Dedifferentiated amniotic fluid mesenchymal stem cell (primary cell): ENCODE measurements around the gene ETFA.
"Not testable (repeated sequence)": the region's sequence is repeated elsewhere in the genome, so short reads cannot be mapped to it uniquely, and the experiment has no call there.

Experiments
- DNase-seq: peaks from one replicate; pipeline ENCODE4 v3.0.0-alpha.2; 2016; ENCODE audit errors: extremely low spot score

The ETFA gene

GRCh38 chr15:76274821-76275220 lies 36.4 kb downstream of the ETFA start:
- DNase-seq, result no peak

- no peak for DNase-seq
Observed at GRCh38 chr15:76274226-76274625, 37.0 kb downstream of the ETFA start.

- no peak for DNase-seq
Observed at GRCh38 chr15:76270876-76271275, 40.4 kb downstream of the ETFA start.

GRCh38 chr15:76267077-76267476 lies 44.2 kb downstream of the ETFA start:
- DNase-seq, result no peak

GRCh38 chr15:76265769-76266168 lies 45.5 kb downstream of the ETFA start:
- DNase-seq, result not testable (repeated sequence)

GRCh38 chr15:76260246-76260938 lies 50.9 kb downstream of the ETFA start:
- no peak for DNase-seq

- no peak for DNase-seq
Observed at GRCh38 chr15:76259392-76259791, 51.9 kb downstream of the ETFA start.

GRCh38 chr15:76258460-76258859 lies 52.8 kb downstream of the ETFA start:
- no peak for DNase-seq

- no peak for DNase-seq
Observed at GRCh38 chr15:76253691-76254473, 57.4 kb downstream of the ETFA start.

- DNase-seq, result no peak
Observed at GRCh38 chr15:76252249-76252648, 59.0 kb downstream of the ETFA start.

- no peak for DNase-seq
Observed at GRCh38 chr15:76251717-76252116, 59.6 kb downstream of the ETFA start.

- DNase-seq, result no peak
Observed at GRCh38 chr15:76245072-76245610, 66.1 kb downstream of the ETFA start.

- no peak for DNase-seq
Observed at GRCh38 chr15:76239786-76240185, 71.5 kb downstream of the ETFA start.

- no peak for DNase-seq
Observed at GRCh38 chr15:76236350-76236749, 74.9 kb downstream of the ETFA start.

- DNase-seq, result no peak
Observed at GRCh38 chr15:76235186-76235826, 76.0 kb downstream of the ETFA start.

GRCh38 chr15:76234337-76234889 lies 76.9 kb downstream of the ETFA start:
- DNase-seq, result no peak

GRCh38 chr15:76233921-76234320 lies 77.3 kb downstream of the ETFA start:
- no peak for DNase-seq

- DNase-seq, result no peak
Observed at GRCh38 chr15:76229266-76229665, 82.0 kb downstream of the ETFA start.

GRCh38 chr15:76223521-76223920 lies 87.7 kb downstream of the ETFA start:
- no peak for DNase-seq

GRCh38 chr15:76222159-76222558 lies 89.1 kb downstream of the ETFA start:
- DNase-seq, result no peak

- no peak for DNase-seq
Observed at GRCh38 chr15:76221085-76221767, 90.0 kb downstream of the ETFA start.

GRCh38 chr15:76217882-76218217 lies 93.4 kb downstream of the ETFA start:
- DNase-seq, result no peak
